Measurements from ENCODE around the gene BATF3.
"Not testable (repeated sequence)": the region's sequence is repeated elsewhere in the genome, so short reads cannot be mapped to it uniquely, and the experiment has no call there.

BATF3 gene

DNA sequence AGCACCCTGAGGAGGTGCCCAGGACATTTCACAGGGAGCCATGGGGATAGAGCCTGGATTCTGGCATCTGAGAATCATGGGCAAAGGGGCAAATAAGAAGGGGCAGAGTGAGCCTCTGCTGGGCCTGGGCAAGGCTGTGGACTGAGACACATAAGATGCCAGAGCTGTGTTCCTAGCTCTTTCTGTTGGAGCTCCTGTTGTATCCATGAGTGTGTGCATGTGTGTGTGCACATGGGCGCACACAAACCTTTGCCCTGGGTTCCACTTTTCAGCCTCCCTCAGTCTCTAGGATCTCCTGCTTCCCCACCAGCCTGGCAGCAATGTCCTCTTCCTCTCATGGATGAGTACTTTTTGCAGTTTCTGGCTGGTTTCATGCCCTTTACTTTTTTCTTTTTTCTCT lies 47.0 kb downstream of the BATF3 start:
- no peak for DNase-seq

DNA sequence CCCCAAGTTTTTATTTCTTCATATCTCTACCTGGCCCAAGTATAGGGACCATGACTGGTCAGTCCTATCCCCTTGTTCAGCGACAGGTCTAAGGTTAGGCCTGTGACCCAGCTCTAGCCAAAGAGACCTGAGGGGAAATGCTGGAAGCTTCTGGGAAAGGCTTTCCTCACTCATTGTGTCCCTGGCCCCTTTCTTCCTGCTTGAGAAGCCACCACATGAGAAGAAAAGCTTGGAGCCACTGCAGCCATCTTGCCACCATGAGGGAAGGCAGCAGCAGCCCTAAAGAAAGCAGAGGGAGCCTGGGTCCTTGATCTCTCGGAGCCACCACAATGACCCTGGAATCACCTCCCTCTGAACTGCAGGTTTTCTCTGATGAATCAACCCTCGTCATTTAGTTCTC lies 47.7 kb downstream of the BATF3 start:
- no peak for DNase-seq

DNA sequence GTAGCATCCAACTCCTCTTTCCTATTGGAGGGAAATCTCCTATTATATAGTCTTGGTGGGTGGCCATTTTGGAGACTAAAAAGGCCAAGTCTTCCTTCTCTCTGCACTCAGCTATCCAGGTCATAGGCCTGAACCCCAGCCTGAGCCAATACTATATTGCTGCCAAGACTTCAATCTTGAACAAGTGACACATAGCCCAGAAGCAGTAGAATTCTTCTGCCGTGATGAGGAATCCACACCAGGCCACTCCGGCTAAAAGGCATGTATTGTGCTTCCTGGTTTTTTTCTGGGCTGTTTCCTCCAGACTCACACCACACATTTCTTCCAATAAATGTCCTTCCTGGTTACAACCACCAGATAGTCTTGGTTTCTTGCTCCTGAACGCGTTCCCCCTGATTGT lies 48.1 kb downstream of the BATF3 start:
- DNase-seq: no peak

DNA sequence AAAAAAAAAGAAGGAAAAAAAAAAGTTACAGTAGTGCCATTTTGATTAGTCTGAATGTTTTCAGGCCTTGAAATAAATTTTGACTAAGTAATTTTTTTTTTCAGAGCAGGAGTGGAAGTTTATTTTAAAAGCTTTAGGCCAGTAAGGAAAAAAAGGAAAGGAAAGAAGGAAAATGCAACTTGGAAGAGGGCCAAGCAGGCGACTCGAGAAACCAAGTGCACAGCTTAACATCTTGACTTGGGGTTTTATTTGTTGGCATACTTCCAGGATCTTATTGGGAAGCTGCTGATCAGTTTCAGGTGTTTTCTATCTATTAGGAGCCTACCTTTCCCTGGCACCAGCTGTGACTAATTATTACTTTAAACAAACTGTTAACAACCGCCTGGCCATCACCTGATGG lies 49.4 kb downstream of the BATF3 start:
- no peak for DNase-seq

DNA sequence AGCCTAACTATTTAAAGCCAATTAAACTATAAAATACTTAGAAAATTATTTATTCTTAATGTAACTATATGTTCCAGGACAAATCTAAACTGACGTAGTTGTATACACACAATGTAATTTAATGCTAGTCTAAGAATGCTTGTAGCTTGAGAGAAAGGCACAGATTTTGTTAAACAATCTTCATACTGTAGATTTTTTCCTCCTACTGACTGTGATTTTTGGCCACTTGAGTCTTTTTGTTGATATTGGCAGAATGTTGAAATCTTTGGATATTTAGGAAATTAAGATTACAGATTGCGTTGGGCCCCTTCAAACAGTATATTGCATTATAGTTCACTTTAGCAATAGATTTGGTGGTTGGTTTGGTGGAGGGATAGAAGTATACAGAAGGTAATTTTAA lies 50.6 kb downstream of the BATF3 start:
- no peak for DNase-seq

DNA sequence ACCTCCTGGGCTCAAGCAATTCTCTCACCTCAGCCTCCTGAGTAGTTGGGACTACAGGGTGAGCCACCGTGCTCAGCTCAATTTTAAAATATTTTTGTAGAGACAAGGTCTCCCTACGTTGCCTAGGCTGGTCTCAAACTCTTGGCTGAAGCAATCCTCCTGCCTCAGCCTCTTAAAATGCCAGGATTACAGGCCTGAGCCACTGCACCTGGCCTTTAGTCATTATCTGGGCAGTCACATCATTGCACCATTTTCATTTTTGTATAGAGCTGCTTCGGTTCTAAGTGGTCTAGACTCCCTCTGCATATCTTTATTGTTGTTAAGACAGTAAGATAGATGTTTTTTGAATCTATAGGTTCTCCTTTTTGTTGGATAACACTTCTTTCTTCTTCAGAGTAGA lies 51.2 kb downstream of the BATF3 start:
- DNase-seq: no peak

DNA sequence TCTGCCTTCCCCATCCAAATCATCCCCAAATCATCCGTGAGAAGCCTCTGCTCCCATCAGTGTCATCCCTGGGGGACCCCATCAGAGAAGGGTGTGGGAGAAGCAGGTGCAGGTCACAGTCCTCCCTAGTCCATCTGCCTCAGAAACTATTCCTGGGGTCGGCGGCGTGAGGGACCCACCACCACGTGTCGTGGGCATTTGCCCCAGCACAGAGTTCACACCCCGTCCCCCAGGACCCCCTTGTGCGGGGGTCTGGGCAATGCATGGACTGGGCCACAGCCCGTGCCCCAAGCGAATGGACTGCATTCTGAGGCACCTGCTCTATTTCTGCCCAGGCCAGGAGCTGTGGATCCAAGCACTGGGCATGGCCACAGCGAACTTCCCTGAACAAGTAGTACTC lies 52.6 kb downstream of the BATF3 start:
- DNase-seq: no peak

DNA sequence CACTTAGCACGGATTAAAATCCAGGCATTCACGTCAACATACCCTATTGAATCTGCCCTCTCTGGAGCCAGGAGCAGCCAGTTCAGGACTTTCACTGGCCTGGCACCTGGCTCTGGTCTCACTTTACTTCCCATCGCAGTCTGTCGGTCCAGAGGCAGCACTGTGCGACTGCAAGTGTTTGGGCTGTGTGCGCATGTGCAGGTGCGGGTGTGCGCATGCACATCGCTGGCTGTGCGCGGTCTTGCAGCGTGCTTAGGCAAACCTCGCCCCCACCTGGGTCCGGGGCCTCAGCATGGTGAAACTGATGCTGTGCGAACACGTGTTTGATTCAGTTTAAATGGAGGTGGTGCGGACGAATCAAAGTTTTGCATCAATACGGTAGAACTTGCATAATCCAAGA lies 53.1 kb downstream of the BATF3 start:
- no peak for DNase-seq

DNA sequence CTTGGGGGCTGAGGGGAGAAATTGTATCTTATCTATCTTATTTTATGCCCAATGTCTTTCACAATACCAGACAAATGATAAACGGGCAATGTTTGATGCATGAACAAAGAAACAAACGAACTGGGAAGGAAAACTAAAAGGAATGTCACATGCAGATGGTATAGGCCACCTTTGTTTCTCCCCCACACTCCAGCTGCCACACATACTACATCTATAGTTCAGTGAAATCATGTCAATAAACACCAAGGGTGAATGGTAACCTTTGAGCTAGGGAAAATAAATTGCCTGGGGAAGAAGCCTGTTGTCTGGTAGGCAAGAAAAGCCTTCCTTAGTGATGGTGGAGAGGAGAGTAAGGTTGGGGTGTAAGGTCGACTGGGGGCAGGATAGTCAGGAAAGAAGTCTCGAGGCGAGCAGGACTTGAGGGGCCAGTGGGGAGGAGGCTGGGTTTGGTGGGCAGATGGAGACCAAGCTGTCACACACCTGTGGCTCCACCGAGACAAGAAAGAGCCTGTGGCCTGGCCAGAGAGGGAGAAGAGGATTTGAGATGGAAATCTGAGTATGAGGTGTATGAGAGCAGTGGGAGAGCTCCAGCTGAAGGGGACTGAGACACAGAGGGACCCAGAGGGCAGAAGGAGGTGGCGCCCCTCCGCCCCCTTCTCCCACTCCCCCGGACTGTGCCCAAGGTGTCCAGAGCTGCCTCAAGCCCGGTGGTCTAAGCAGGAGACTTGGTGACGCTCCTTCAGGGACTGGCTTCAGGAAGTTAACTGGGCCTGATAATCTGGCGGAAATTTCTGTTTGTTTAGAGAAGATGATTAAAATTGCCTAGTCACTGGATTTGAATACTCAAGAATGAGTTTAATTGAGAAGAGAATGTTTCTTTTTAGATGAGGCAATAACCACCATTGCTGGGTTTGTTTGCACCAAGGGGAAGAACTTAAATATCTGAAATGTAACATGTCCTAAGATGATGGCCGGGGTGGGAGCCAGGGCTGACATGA lies 53.8 kb downstream of the BATF3 start:
- peak; percentile 46 for DNase-seq

DNA sequence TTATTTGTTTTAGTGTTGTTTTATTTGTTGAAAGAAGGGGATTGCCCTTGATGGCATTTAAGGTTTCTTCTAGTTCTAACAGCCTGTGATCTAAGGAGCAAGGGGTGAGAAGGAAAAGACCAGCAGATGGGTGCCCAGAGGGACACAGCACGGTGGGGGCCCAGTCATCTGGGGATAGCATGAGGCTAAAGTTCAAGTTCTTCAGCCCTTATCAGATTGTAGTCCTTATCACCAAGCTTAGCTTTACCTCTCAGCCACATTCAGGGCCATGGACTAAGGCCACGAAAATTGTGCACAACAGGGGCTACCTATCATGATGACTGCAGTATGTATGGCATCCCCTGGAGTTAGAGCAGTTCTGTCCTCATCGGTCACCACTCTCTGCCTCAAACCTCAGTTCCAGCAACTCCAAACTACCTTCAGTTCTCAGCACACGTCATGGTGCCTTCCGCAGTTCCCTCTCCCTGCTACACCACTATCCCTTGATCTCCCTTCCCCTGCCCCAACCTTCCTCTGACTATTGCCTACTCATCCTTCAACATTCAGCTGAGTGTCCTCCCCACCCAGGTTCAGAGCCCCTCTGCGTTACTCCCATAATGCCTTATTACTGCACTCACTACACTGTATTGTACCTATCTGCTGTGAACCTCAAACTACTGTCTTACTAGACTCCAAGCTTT lies 54.6 kb downstream of the BATF3 start:
- DNase-seq: no peak

DNA sequence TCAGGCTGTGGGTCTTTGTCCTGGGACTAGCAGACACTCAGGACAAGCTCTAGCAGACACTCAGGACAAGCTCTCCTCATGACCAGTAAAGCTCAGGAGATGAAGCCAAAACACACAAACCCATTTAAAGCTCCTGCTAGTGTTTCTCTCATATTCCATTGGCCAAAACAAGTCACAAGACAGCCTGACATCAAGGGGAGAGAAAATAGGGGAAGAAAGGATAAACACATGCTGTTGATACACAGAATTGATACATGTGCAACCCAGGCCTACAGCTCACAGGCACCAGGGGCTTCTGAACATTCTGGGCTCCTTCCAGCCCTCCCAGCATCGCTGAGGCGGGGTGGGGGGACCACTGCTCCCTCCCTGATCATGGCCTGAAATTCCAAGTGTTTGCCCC lies 55.8 kb downstream of the BATF3 start:
- no peak for DNase-seq

DNA sequence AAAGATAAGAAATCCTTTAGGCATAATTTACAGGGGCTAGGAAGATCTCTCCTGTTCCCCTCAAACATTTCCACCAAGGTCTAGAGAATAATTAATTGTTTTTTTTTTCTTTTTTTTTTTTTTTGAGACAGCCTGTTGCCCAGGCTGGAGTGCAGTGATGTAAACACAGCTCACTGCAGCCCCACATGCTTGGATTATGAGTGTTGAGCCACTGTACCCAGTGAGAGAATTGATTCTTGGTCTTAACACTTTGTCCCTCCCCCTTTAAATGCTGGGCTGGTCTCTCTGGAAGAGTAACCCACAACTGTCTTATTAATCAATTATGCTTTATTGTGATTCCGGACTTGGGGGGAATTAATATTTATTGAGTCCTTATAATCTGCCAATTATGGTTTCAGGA lies 57.7 kb downstream of the BATF3 start:
- DNase-seq: no peak

DNA sequence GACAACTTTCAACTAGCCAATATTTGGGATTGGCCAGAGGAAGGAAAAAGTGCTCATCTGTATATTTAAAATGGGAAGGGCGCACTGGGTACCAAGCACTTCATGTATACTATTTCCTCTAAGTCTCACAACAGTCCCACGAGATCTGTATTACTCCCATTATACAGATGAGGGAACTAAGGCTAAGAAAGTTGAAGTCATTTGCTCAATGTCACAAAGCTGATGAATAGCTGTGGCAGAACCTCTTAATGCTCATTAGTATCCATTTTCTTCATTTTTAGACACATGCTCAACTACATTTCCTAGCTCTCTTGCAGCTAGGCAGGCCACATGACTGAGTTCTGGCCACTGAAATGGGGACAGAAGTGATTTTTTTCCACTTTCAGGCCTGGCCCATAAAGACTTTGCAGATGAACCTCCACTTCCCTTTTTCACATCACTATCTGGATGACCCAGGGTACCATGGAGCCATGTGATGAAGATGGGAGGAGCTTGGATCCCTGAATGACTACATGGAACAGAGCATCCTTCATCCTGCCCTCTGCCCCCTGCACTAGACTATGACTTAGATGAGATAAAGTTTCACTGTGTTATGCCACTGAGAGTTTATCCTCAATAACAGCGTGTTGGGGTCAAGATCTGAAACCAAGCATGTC lies 59.3 kb downstream of the BATF3 start:
- DNase-seq: peak; percentile 28

DNA sequence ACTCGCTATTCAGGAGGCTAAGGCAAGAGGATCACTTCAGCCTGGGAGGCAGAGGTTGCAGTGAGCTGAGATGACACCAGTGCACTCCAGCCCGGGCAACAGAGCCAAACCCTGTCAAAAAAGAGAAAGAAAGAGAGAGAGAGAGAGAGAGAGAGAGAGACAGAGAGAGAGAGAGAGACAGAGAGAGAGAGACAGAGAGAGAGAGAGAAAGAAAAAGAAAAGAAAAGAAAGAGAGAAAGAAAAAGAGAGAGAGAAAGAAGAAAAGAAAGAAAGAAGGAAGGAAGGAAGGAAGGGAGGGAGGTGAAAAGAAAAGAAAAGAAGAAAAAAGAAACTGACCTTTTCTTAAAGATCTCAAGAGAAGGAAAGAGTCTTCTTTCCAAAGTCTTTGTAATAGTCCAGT lies 60.1 kb downstream of the BATF3 start:
- DNase-seq: not testable (repeated sequence)

DNA sequence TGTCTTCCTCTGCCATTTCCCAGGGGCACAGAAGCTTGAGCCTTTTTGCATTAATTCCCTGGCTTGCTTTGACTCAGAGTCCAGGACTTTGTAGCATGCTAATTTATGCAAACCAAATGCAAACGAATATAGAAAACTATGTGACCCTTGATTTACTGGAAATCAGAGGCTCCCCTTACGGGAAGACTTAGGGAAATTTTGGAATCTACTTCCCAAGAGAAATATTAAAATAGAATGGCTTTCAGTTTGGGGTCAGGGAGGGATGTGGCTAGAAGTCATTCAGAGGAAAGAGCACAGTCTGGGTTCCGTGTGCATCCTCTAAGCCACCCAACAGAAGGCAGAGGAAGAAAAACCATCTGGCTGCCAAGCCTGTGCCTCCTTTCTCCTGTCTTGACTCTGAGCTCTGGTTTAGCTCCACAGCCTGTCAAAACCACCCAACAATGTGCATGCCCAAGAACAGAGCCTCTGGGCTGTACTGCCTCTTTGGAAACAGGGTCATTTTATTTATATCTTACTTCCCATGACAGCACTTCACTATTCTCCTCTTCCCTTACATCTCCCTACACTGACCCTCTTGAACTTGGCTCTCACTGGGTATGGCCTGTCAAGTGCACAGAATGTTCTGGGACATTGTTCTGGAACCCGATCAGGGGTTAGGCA lies 61.0 kb downstream of the BATF3 start:
- DNase-seq: no peak

DNA sequence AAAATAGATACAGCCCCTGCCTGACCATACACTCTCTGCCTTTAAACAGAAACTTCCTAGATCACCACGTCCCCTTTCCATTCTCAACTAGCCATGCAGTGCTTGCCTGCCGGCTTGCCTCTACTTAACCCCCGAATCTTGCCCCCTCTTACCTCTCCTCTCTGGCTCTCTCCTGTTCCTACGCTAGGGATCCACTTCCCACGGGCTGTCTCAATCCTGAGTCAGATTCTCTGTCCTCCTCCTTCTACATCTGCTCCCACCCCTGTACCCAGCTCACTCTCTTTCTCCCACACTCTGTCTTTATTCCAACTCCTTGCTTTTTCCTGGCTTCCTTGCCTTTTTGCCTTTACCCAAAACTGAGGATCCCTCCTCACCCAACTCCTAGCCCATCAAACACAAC lies 61.7 kb downstream of the BATF3 start:
- DNase-seq: no peak

Measured in hematopoietic multipotent progenitor cell treated with erythropoietin and hydrocortisone succinate and interleukin-3 and kit ligand, for 6 days (in vitro differentiated cells).